GM23248 (cell line): ENCODE results near the gene FHOD3.

Experiments
- EZH2 ChIP-seq: fragments of 200-600 bp; sonication (generic); IDR thresholded peaks from 2 replicates; pipeline ENCODE4 v1.6.1; 2018; ENCODE audit warnings: antibody characterized with exemption, mild to moderate bottlenecking; ENCODE audit not compliant: insufficient read depth, poor library complexity, severe bottlenecking
- EZH2phosphoT487 ChIP-seq: fragments of 200-600 bp; sonication (generic); IDR thresholded peaks from 2 replicates; pipeline ENCODE4 v1.6.1; 2018; ENCODE audit warnings: antibody characterized with exemption, moderate library complexity, mild to moderate bottlenecking, low read depth; ENCODE audit not compliant: insufficient read depth

DNA sequence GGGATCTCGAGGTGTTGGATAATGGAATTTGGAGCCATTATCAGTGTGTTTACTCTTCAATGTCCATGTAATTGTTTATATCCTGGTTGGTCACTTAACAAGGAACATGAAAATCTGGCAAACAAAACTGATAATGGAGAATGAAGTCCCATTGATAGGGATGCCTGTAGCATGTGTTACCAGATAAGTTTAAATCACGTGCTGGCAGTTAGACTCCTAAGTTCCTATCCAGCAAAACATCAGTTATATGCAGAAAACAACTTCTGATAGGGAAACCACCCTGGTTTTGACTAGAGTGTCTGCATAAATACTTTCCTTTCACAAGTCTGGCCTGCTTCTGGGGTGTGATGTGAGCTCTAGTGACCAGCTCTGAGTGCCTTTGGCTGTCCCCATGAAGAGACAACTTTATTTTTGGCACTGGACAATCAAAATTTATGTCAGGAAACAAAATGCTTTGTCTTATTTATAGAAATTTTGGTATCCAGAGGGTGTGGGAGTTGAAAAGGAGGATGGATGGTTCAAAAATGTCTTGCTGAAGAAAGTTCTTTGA is 82.0 kb downstream of the FHOD3 start:
- no peak for TF ChIP-seq EZH2
- TF ChIP-seq EZH2phosphoT487: no peak
